Lower leg skin (tissue), 3 donors: ENCODE measurements around the gene SRPK1.

Experiments
- POLR2A ChIP-seq, 2 donors: fragments of 450-650 bp; IDR thresholded peaks; one replicate each; pipeline ENCODE4 v1.6.1; 2016 to 2017; ENCODE audit warnings: antibody characterized with exemption in 2 of 2, mild to moderate bottlenecking in 1 of 2, moderate library complexity in 1 of 2
- TF ChIP-seq, protein P1 (sequence below), 3 donors: fragments of 450-650 bp; IDR thresholded peaks; one replicate each; pipeline ENCODE4 v1.5.1; 2016; ENCODE audit warnings: antibody characterized with exemption in 3 of 3, mild to moderate bottlenecking in 3 of 3, moderate library complexity in 2 of 3

GRCh38 chr6:35879151-35879550, 41.7 kb downstream of the SRPK1 start:
- TF ChIP-seq, protein P1, sequence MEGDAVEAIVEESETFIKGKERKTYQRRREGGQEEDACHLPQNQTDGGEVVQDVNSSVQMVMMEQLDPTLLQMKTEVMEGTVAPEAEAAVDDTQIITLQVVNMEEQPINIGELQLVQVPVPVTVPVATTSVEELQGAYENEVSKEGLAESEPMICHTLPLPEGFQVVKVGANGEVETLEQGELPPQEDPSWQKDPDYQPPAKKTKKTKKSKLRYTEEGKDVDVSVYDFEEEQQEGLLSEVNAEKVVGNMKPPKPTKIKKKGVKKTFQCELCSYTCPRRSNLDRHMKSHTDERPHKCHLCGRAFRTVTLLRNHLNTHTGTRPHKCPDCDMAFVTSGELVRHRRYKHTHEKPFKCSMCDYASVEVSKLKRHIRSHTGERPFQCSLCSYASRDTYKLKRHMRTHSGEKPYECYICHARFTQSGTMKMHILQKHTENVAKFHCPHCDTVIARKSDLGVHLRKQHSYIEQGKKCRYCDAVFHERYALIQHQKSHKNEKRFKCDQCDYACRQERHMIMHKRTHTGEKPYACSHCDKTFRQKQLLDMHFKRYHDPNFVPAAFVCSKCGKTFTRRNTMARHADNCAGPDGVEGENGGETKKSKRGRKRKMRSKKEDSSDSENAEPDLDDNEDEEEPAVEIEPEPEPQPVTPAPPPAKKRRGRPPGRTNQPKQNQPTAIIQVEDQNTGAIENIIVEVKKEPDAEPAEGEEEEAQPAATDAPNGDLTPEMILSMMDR (IDR thresholded peaks at IDR 0.05): no peak
- TF ChIP-seq POLR2A (IDR thresholded peaks at IDR 0.05): no peak
